Right atrium auricular region (tissue), 2 donors: ENCODE measurements around the gene CADPS. TPM values are rescaled to one million over a fixed set of nuclear protein-coding genes. Genes with fewer than 3 reads are reported as not detected.

Experiments used
- DNase-seq: peaks from one replicate; pipeline ENCODE4 v3.0.0-alpha.2; 2019; ENCODE audit warnings: low spot score
- H3K27ac ChIP-seq, 2 donors: fragments of 200-600 bp; sonication (generic); 1 replicate in 1 of 2; 2 replicates in 1 of 2; pipeline ENCODE4 v1.5.1; 2016 to 2019
- H3K27me3 ChIP-seq, 2 donors: fragments of 200-600 bp; sonication (generic); one replicate each; pipeline versions ENCODE4 v1.5.1 to v1.6.0; 2017 to 2019
- H3K36me3 ChIP-seq: fragments of 200-600 bp; sonication (generic); one replicate; pipeline ENCODE4 v1.5.1; 2016
- H3K4me1 ChIP-seq, 2 donors: fragments of 200-600 bp; sonication (generic); one replicate each; pipeline versions ENCODE4 v1.5.1 to v1.6.0; 2017 to 2019
- H3K4me3 ChIP-seq, 2 donors: fragments of 200-600 bp; sonication (generic); 1 replicate in 1 of 2; 2 replicates in 1 of 2; pipeline ENCODE4 v1.5.1; 2017 to 2019; ENCODE audit warnings: mild to moderate bottlenecking in 1 of 2, moderate library complexity in 1 of 2
- H3K9me3 ChIP-seq, 2 donors: fragments of 200-600 bp; sonication (generic); one replicate each; pipeline ENCODE4 v1.5.1; 2019
- total RNA-seq, 2 donors: library from RNA; depleted of rRNA; stranded (reverse); fragments of >200 nt; gene quantifications; one replicate each; pipeline ENCODE4 v1.1.0, GENCODE V29; 2016
- TF ChIP-seq, protein P1 (sequence below), 2 donors: fragments of 200-600 bp; sonication (generic); IDR thresholded peaks; one replicate each; pipeline ENCODE4 v1.5.1; 2019; ENCODE audit warnings: antibody characterized with exemption in 2 of 2

The CADPS gene
- total RNA-seq, 2 donors from 2014 or later = 16.1 to 48.2 TPM

- DNase-seq = no peak
- Histone ChIP-seq H3K27me3 (no peaks in the 10 kb centered on the region), H3K9me3 (no peaks in the 10 kb centered on the region), H3K27ac (no peak overlapping the region), H3K36me3 (no peaks in the 10 kb centered on the region), H3K4me1 (no peaks in the 10 kb centered on the region), H3K4me3 (no peak overlapping the region)
- TF ChIP-seq, protein P1, sequence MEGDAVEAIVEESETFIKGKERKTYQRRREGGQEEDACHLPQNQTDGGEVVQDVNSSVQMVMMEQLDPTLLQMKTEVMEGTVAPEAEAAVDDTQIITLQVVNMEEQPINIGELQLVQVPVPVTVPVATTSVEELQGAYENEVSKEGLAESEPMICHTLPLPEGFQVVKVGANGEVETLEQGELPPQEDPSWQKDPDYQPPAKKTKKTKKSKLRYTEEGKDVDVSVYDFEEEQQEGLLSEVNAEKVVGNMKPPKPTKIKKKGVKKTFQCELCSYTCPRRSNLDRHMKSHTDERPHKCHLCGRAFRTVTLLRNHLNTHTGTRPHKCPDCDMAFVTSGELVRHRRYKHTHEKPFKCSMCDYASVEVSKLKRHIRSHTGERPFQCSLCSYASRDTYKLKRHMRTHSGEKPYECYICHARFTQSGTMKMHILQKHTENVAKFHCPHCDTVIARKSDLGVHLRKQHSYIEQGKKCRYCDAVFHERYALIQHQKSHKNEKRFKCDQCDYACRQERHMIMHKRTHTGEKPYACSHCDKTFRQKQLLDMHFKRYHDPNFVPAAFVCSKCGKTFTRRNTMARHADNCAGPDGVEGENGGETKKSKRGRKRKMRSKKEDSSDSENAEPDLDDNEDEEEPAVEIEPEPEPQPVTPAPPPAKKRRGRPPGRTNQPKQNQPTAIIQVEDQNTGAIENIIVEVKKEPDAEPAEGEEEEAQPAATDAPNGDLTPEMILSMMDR (IDR thresholded peaks at IDR 0.05) = no peak
Observed at GRCh38 chr3:62918777-62919176, 43.6 kb upstream of the CADPS start.

DNA sequence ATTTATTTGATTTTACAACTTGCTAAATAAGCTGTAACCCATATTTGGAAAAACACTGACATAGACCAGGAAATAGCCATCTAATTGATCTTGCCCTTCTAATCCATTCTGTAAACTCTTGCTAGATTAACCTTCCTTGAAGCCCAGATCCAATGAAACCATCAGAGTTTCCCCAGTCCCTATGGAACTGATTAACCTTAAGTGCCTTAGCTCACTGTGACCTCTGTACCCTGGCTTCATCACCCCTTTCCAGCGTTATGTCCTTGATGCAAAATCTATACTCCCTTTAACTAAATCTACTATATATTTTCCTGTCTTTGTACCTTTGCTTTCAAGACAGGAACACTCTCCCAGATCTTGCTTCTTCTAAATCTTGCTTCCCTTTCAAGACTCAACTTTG is 42.9 kb upstream of the CADPS start:
- TF ChIP-seq, protein P1 (IDR thresholded peaks at IDR 0.05) = no peak
- H3K27me3 ChIP-seq = no peaks in the 10 kb centered on the region
- no peak for DNase-seq
- no peaks in the 10 kb centered on the region for H3K36me3 ChIP-seq
- H3K27ac ChIP-seq = no peak overlapping the region
- H3K4me1 ChIP-seq = no peaks in the 10 kb centered on the region
- H3K4me3 ChIP-seq = no peak overlapping the region
- H3K9me3 ChIP-seq = no peaks in the 10 kb centered on the region

- H3K36me3 ChIP-seq = no peaks in the 10 kb centered on the region
- TF ChIP-seq, protein P1 (IDR thresholded peaks at IDR 0.05) = no peak
- H3K27me3 ChIP-seq = no peaks in the 10 kb centered on the region
- no peak overlapping the region for H3K27ac ChIP-seq
- no peaks in the 10 kb centered on the region for H3K4me1 ChIP-seq
- no peak for DNase-seq
- no peaks in the 10 kb centered on the region for H3K9me3 ChIP-seq
- no peak overlapping the region for H3K4me3 ChIP-seq
Observed at GRCh38 chr3:62911526-62911925, 36.3 kb upstream of the CADPS start.

DNA sequence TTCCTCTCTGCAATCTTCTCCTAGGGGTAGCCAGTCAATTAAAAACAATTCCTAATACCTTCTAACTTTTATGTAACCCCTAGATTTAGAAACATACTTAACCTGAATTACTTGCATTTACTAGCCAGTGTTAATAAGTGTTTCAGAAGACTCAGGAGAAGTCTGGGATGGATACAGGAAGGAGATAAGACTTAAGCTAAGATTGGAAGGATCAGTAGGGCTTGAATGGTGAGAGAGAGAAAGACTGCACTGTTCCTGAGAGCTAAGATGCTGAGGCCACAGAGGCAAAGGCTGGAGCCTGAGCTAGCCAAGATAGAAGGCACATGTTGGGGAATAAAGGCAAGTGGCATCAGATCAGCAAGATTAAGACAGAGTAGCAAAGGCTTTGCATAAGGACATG is 30.1 kb upstream of the CADPS start:
- no peak for DNase-seq
- TF ChIP-seq, protein P1 (IDR thresholded peaks at IDR 0.05) = no peak
- H3K9me3 ChIP-seq = no peaks in the 10 kb centered on the region
- H3K27ac ChIP-seq = no peak overlapping the region
- no peaks in the 10 kb centered on the region for H3K27me3 ChIP-seq
- H3K36me3 ChIP-seq = no peaks in the 10 kb centered on the region
- no peaks in the 10 kb centered on the region for H3K4me1 ChIP-seq
- H3K4me3 ChIP-seq = no peak overlapping the region

- Histone ChIP-seq H3K9me3 (no peaks in the 10 kb centered on the region), H3K27me3 (no peaks in the 10 kb centered on the region), H3K4me1 (no peaks in the 10 kb centered on the region), H3K27ac (no peak overlapping the region), H3K4me3 (no peak overlapping the region), H3K36me3 (no peaks in the 10 kb centered on the region)
- TF ChIP-seq, protein P1 (IDR thresholded peaks at IDR 0.05) = no peak
- DNase-seq = no peak
Observed at GRCh38 chr3:62898530-62899496, 23.6 kb upstream of the CADPS start.
